Uterus (tissue), 4 donors: ENCODE data around the gene B4GALNT2. TPM values are rescaled to one million over a fixed set of nuclear protein-coding genes. Genes with fewer than 3 reads are reported as not detected.
"Not testable (repeated sequence)": the region's sequence is repeated elsewhere in the genome, so short reads cannot be mapped to it uniquely, and the experiment has no call there.

ENCODE experiments used
- DNase-seq, 2 donors: peaks; one replicate each; pipeline ENCODE4 v3.0.0-alpha.2; 2019 to 2020
- H3K27ac ChIP-seq, 2 donors: fragments of 200-600 bp; sonication (generic); 1 replicate in 1 of 2; 2 replicates in 1 of 2; pipeline ENCODE4 v1.5.1; 2016 to 2018
- H3K27me3 ChIP-seq, 2 donors: fragments of 200-600 bp; sonication (generic); one replicate each; pipeline ENCODE4 v1.5.1; 2018 to 2019; ENCODE audit warnings: control low read depth in 1 of 2
- H3K36me3 ChIP-seq, 2 donors: fragments of 200-600 bp; sonication (generic); one replicate each; pipeline ENCODE4 v1.5.1; 2019; ENCODE audit warnings: control low read depth in 1 of 2
- H3K4me1 ChIP-seq, 2 donors: fragments of 200-600 bp; sonication (generic); one replicate each; pipeline ENCODE4 v1.5.1; 2018 to 2019; ENCODE audit warnings: control low read depth in 1 of 2
- H3K4me3 ChIP-seq, 2 donors: fragments of 200-600 bp; sonication (generic); 1 replicate in 1 of 2; 2 replicates in 1 of 2; pipeline ENCODE4 v1.5.1; 2018 to 2019; ENCODE audit warnings: mild to moderate bottlenecking in 1 of 2
- H3K9me3 ChIP-seq, 2 donors: fragments of 200-600 bp; sonication (generic); one replicate each; pipeline ENCODE4 v1.5.1; 2019; ENCODE audit warnings: control low read depth in 1 of 2
- POLR2A ChIP-seq, 2 donors: fragments of 450-650 bp; IDR thresholded peaks; one replicate each; pipeline ENCODE4 v1.6.1; 2016; ENCODE audit warnings: antibody characterized with exemption in 2 of 2, mild to moderate bottlenecking in 1 of 2, moderate library complexity in 1 of 2
- intact Hi-C: fragments of 100-400 bp; cut with DNase I; formaldehyde crosslinking; loops from one replicate; pipeline ENCODE4 v1.15.1; 2023; ENCODE audit warnings: low total_unique reads
- total RNA-seq, 4 donors: library from RNA; depleted of rRNA in 3 of 4; stranded (reverse); fragments of >200 nt in 3 of 4; gene quantifications; one replicate each; pipeline versions ENCODE4 v1.1.0 to v1.2.4, GENCODE V29; 2014 to 2023
- TF ChIP-seq, protein P1 (sequence below), 4 experiments: fragments of 200-600 bp in 2 of 4; fragments of 450-650 bp in 2 of 4; sonication (generic) in 2 of 4; IDR thresholded peaks; one replicate each; pipeline ENCODE4 v1.5.1; 2016 to 2019; ENCODE audit warnings: antibody characterized with exemption in 4 of 4, mild to moderate bottlenecking in 2 of 4, moderate library complexity in 1 of 4
- donor health status: DM: yes; HTN: yes; CAD: no.

Gene B4GALNT2
- total RNA-seq, 4 donors from 2014 or later, result under 0.01 to 0.18 (median 0.07) TPM; not detected in 1

- Histone ChIP-seq H3K4me3 (no peak overlapping the region), H3K27me3 (no peaks in the 10 kb centered on the region), H3K36me3 (no peaks in the 10 kb centered on the region), H3K27ac (no peak overlapping the region), H3K9me3 (no peaks in the 10 kb centered on the region), H3K4me1 (no peaks in the 10 kb centered on the region)
- intact Hi-C loops, result no loop called here
- DNase-seq, result no peak
- TF ChIP-seq, protein P1, sequence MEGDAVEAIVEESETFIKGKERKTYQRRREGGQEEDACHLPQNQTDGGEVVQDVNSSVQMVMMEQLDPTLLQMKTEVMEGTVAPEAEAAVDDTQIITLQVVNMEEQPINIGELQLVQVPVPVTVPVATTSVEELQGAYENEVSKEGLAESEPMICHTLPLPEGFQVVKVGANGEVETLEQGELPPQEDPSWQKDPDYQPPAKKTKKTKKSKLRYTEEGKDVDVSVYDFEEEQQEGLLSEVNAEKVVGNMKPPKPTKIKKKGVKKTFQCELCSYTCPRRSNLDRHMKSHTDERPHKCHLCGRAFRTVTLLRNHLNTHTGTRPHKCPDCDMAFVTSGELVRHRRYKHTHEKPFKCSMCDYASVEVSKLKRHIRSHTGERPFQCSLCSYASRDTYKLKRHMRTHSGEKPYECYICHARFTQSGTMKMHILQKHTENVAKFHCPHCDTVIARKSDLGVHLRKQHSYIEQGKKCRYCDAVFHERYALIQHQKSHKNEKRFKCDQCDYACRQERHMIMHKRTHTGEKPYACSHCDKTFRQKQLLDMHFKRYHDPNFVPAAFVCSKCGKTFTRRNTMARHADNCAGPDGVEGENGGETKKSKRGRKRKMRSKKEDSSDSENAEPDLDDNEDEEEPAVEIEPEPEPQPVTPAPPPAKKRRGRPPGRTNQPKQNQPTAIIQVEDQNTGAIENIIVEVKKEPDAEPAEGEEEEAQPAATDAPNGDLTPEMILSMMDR (IDR thresholded peaks at IDR 0.05), result no peak
- TF ChIP-seq POLR2A (IDR thresholded peaks at IDR 0.05), result no peak
These were observed 50.8 kb downstream of the B4GALNT2 start for GRCh38 chr17:49183341-49183740.

DNA sequence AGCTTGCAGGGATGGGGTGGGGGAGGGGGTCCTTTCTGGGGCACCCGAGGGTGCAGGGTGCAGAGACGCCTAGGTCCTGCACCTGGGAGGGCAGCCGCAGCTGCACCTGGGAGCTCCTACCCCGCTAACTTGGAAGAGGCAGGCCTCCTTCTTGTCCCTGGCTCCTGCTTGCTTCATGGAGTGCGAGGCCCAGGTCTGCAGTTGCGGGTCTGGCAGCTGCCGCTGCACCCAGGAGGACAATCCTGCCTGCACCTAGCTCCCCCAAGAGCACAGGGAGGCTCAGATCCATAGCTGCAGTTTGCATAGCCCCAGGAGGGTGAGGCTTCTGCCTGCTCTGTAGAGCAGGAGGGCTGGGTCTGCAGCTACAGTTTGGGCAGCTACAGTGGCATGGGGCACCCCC lies 51.2 kb downstream of the B4GALNT2 start:
- H3K9me3 ChIP-seq, result no peaks in the 10 kb centered on the region
- TF ChIP-seq POLR2A (IDR thresholded peaks at IDR 0.05), result no peak
- TF ChIP-seq, protein P1 (IDR thresholded peaks at IDR 0.05), result no peak
- intact Hi-C loops, result no loop called here

DNA sequence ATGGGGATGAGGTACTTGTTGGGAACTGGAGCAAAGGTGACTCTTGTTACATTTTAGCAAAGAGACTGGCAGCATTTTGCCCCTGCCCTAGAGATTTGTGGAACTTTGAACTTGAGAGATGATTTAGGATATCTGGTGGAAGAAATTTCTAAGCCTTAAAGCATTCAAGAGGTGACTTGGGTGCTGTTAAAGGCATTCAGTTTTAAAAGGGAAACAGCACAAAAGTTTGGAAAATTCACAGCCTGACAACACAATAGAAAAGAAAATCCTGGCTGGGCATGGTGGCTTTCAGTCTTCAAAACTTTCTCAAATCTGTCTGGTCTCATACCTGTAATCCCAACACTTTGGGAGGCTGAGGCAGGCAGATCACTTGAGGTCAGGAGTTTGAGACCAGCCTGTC lies 52.0 kb downstream of the B4GALNT2 start:
- DNase-seq, intact Hi-C loops, H3K27ac ChIP-seq, H3K4me1 ChIP-seq, H3K4me3 ChIP-seq, H3K9me3 ChIP-seq, H3K36me3 ChIP-seq, H3K27me3 ChIP-seq: not testable (repeated sequence)

More for the DNA sequence above, 51.2 kb downstream of the B4GALNT2 start:
- H3K36me3 ChIP-seq, result no peaks in the 10 kb centered on the region
- H3K27me3 ChIP-seq, result no peaks in the 10 kb centered on the region
- H3K4me1 ChIP-seq, result no peaks in the 10 kb centered on the region
- H3K27ac ChIP-seq, result no peak overlapping the region
- H3K4me3 ChIP-seq, result no peak overlapping the region
- no peak for DNase-seq

DNA sequence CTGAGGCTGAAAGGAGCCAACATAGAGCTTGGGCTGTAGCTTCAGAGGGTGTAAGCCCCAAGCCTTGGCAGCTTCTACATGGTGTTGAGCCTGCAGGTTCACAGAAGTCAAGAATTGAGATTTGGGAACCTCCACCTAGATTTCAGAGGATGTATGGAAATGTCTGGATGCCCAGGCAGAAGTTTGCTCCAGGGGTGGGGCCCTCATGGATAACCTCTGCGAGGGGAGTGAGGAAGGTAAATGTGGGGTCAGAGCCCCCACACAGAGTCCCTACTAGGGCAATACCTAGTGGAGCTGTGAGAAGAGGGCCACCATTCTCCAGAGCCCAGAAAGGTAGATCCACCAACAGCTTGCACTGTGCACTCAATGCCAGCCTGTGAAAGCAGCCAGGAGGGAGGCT lies 52.8 kb downstream of the B4GALNT2 start:
- H3K9me3 ChIP-seq, H3K27ac ChIP-seq, H3K4me3 ChIP-seq, DNase-seq, intact Hi-C loops, H3K4me1 ChIP-seq, H3K36me3 ChIP-seq, H3K27me3 ChIP-seq: not testable (repeated sequence)

GRCh38 chr17:49187301-49187700 lies 54.7 kb downstream of the B4GALNT2 start:
- Histone ChIP-seq H3K27ac (no peak overlapping the region), H3K4me1 (no peaks in the 10 kb centered on the region), H3K9me3 (no peaks in the 10 kb centered on the region), H3K36me3 (no peaks in the 10 kb centered on the region), H3K27me3 (no peaks in the 10 kb centered on the region), H3K4me3 (no peak overlapping the region)
- no peak for TF ChIP-seq POLR2A (IDR thresholded peaks at IDR 0.05)
- TF ChIP-seq, protein P1 (IDR thresholded peaks at IDR 0.05), result no peak
- intact Hi-C loops, result no loop called here
- DNase-seq, result no peak

DNA sequence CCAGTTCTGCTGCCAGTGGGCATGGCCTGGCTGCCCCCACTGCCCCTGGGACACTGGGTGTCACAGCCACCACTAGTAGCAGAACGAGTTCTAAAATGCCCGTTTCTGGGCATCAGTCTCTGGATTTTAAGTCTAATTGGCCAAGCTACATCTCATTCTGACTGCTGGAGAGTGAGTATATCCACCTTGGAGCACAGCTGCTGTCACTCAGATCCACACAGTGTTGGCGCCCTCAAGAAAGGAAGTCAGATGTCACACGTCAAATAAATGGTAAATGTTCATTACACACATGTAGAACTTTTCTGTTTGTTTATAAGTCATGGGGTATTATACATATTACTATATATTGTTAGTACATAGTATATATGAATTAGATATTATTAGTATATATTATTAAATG lies 58.4 kb downstream of the B4GALNT2 start:
- Histone ChIP-seq H3K4me1 (no peaks in the 10 kb centered on the region), H3K4me3 (no peak overlapping the region), H3K9me3 (no peaks in the 10 kb centered on the region), H3K27ac (no peak overlapping the region), H3K36me3 (no peaks in the 10 kb centered on the region), H3K27me3 (no peaks in the 10 kb centered on the region)
- TF ChIP-seq, protein P1 (IDR thresholded peaks at IDR 0.05), result no peak
- no peak for TF ChIP-seq POLR2A (IDR thresholded peaks at IDR 0.05)
- DNase-seq, result no peak
- intact Hi-C loops, result no loop called here
